GM18867 (cell line): ENCODE results near the gene SMPDL3B.
"Not testable (repeated sequence)": the region's sequence is repeated elsewhere in the genome, so short reads cannot be mapped to it uniquely, and the experiment has no call there.

Experiments
- ATAC-seq: cut with Tn5 transposase; IDR thresholded peaks from one replicate; pipeline ENCODE4 v1.9.1; 2021; ENCODE audit warnings: mild to moderate bottlenecking, moderate library complexity; ENCODE audit not compliant: unreplicated experiment

The SMPDL3B gene

DNA sequence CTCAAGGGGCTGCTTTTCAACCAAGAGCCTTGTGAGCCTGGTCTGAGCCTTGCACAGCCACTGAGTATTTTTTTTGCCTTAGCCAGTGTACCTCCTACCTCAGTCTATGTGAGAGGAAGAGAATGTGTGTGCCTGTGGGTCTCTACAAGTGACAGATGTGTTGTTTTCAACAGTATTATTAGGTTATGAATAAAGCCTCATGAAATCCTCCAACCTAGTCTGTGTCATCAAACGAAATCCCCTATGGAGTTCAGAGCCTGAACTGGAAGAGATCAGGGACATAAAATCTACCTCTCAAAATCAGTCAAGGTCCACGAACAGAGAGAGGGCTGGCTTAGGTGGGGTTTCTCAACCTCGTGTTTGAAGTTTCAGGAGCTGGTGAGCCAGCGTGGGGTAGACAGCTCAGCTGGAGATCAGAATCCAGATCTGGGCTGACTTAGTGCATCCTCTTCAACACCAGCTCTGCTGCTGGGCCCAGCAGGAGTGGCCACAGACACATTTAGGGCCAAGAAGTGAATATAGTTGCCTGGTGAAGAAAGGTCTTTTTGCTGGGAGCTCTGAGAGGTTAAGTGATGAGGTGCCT is 33.2 kb downstream of the SMPDL3B start:
- no peak for ATAC-seq

DNA sequence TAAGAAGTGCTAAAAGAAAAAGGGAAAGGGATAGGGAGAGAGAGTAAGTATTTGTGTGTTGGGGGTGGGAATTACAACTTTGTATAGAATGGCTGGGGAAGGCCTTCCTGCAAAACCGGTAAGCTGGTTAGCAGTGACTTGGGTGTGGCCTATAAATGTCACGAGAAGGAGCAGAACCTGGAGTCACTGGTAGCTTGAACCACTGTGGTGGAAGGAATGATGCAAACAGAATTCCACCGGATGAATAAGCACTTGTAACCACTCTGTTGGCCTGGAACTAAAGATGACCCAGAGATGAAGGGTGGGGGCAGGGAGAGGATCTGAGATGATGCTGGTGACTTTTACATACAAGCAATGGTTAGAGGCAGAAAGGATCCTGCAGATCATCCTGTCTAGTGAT is 33.9 kb downstream of the SMPDL3B start:
- ATAC-seq: no peak

DNA sequence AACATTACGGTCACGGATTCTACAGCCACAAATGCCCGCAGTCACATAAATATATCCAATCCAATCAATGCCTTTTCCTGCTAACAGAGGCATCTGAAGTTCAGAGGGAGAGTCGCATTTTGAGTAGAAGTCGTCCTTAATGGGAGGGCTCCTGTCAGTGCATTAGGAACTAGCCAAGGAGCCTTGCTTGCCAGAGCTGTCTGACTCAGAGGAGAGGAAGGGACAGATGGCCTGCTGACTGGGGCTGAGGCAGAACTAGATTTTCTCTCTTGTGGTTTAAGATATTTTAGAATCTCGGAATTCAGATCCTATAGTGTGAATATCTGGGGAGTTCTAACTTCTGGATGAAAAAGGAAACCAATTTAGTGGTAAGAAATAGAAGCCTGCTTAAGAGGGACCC is 35.6 kb downstream of the SMPDL3B start:
- ATAC-seq: no peak

DNA sequence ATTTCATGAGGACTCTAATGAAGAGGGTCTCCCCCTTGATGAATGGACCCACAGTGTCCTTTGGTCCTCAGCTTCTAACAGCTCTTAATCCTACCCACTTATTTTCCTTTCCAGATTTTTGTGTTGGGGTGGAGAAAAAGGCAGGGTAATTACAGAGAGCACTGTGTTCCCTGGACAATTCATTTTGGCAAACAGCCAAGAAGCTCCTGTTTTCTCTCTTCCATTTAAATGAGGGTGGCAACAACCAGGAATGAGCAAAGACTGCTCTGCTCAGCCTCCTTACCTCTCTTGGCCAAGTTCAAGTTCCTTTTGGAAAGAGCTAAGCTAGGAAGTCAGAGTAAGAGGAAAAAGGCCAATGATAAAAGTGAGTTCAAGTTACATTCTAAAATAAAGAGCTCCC is 36.9 kb downstream of the SMPDL3B start:
- ATAC-seq: no peak

DNA sequence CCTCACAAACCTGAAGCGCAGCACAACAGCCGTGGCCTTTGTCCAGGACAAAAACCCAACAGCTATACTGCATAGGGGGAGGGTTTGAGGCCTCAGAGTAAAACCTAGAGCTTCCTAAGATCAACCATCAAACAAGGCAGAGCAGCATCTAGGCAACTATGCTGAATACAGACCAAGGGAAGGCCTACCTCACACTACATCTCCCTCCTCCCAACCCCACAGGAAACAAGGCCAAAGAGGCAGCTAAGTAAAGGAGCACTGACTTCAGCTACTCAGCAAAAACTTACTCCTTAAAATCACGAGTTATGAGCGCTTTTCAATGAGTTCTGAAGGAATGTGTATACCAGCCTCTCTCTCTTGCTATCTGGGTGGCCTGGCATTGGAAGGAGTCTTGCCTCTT is 37.3 kb downstream of the SMPDL3B start:
- ATAC-seq: no peak

DNA sequence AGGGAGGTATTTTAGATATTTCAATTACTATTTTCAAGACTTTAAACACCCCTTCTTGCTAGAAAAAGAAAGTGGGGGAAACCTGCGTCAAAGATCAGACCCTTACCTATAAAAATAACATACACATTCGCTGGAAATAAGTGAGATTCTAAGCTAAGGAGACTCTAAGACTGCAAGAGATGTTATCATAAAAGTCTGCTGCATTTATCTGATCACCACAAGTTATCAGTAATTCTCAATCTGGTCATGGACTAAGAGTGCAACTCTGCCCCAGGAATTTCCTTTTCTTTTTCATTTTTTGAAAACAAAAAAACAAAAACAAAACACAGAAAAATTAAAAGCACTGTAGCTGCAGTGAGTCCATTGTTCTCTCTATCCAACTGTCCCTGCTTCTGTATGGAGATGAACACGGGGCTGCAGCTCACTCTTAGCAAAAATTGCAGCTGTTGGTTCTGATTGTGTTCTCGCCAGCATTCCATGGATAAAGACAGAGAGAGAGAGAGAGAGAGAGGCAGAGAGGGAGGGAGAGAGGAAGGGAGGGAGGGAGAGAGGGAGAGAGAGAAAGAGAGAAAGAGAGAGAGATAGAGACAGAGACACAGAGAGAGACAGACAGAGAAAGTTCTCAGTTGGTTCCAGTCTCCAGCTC is 39.1 kb downstream of the SMPDL3B start:
- no peak for ATAC-seq

DNA sequence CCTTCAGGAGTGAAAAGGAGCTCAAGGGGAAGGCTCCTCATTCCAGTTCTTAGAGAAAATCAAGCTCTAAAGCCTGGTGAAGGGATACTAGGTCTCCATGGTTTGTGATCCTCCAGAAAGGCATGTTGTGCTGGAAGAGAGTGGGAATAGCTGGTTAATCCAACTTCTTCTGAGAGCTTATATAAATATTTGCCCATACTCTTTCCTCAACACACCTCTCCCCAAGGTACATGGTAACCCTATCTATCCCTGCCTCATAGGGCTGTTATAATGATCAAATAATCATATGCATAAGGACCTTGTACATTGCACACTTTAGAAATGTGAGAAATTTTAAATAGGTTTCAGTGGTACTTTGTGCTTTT is 39.6 kb downstream of the SMPDL3B start:
- no peak for ATAC-seq

DNA sequence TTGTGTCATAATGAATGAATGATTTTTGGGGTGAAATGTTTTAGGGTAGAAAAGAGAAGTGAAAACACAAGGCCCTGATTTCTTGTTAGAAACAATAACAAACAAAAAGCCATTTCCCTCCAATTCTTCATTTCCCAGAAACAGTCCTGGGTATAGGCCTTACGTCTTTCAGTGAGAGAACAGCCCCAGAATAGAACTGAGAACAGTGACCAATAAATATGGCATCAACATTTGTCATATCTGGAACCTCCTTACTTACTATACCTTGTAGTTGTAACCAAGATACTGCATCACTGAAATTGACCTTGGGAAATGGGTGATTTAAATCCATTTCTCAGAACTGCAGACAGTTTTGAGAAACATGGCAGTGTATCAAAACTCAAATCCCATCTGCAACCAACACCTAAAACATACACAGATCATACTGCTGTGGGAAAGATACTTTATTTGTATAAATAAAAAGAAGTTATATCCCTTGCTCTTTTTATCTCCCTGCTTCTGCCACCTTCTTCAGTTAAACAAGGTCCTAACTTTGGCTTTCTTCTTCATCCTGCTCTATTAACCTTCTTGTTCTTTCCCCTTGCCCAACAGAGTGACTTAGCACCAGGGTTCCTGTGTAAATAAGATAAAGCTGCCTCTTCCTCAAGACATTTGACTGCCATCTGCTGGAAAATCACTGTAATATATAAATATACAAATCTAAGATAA is 44.5 kb downstream of the SMPDL3B start:
- ATAC-seq: no peak

DNA sequence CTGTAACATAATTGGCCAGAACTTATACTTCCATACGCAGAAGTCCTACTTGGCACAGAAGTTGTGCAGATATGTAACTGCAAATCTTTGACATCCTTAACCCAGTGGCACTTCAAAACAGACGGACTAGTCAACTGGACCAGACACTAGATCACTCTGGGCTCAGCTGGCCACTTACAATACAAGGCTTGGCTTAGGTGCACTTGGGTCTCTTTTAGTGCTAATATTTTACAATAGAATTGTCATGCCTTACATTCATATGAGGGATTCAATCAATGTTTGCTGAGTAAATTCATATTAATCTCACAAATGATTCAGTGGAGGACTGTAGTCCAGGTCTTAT is 45.0 kb downstream of the SMPDL3B start:
- no peak for ATAC-seq

DNA sequence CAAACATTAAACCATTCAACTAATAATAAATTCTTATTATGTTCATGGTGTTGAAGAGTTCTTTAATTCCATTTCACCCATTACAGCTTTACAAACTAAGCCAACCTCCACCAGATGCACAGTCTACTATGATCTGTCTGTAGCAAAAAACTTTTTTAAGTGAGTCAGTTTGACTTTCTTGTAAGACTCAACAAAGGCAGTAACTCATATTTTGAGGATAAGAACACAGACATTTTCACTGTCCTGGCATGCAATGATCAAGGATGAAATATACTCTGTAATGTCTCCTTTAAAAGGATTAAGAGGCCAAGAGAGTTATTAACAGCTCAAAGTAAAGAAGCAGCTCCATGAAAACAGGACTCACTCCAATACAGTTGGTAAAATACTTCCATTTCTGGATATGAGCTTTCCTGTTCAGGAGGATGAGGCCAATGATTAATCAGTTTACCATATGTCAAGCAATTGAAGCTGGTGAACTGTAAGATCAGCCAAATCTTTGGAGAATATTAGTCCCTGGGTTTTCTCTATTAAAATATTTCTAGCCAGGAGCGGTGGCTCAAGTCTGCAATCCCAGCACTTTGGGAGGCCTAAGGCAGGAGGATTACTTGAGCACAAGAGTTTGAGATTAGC is 45.5 kb downstream of the SMPDL3B start:
- no peak for ATAC-seq

DNA sequence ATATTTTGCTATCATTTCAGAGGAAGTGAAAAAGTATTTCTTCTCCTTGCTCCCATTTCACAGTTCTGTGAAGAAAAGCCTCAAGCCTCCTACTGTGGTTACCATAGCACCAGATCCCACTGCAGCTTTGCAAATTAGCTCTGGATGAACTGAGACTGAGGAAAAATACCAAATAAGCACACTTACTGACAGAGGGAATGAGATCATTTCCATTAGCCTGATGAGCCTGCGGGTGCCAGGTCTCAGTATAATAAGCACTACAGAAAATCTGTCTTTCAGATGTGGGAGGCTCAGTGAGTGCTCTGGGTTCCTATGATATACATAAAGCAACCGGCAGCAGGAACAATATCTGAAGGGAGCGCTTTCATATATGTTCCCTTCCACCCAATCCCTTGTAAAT is 46.3 kb downstream of the SMPDL3B start:
- no peak for ATAC-seq

DNA sequence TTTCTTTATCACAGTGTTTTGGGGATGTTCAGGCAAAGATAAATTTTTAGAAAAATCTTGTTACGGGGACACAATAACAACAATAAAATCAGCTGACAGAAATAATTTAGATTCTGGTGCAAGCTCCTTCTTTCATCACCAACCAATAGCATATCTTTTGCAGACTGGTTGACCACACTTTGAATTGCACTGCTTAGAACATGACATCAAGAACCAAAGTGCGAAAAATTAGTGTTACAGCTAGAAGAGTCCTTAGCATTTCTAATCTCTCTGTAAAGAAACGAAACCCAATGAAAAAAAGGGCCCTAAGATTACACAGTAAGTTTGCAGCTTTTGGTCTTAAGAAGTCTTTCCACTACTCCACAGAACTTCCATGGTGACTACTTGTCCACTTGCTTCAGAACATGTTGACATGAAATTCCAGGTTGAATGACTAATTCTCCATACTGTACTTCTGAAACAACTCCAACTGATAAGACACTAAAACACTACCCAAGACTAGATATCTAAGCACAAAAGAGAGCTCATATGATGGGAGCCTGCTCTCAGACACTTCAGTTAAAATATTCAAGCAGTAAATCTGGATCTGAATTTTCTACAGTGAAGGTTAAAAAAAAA is 56.2 kb downstream of the SMPDL3B start:
- ATAC-seq: no peak

DNA sequence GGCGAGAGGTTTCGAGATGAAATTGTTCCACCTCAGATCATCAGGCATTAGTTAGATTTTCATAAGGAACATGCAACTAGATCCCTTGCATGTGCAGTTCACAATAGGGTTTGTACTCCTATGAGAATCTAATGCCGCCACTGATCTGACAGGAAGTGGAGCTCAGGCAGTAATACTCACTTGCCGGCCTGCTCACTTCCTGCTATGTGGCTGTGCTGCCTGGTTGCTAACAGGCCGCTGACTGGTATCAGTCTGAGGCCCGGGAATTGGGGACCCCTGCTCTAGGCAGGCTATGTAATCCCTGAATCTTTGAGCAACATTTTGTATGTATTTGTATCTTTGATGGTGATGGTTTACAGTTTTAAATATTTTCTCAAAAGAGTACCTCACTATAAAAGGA is 57.5 kb downstream of the SMPDL3B start:
- ATAC-seq: no peak

DNA sequence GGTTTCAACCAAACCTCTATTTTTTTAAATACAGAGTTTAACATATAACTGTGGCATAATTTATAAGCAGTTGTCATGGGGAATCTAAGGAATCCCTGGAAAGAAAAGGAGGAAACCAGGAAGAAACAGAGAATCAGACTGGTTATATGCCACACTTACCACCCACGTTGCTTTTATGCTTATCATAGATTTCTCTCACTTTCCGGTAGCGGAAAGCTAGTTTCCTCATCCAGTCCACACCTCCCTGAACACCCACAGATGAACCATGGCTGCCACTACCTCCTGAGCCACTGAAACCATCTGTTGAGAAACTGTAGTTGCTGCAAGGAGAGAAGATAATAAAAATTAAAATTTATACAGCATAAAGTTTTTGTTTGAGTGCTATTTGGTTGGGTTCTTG is 58.4 kb downstream of the SMPDL3B start:
- no peak for ATAC-seq

DNA sequence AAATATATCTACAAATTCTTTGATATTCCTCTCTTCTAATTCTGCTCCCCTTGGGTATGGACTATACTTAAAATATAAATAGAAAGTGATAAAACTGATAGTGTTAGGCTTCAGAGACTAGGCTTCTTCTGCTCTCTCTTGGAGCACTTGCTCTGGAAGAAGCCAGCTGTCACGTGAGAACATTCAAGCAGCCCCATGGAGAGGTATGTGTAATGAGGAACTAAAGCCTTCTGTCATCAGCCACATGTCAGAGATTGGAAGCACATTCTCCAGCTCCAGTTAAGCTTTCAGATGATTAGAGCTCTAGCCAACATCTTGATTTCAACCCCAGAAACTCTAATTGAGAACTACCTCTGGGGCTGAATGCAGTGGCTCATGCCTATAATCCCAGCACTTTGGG is 59.3 kb downstream of the SMPDL3B start:
- no peak for ATAC-seq

DNA sequence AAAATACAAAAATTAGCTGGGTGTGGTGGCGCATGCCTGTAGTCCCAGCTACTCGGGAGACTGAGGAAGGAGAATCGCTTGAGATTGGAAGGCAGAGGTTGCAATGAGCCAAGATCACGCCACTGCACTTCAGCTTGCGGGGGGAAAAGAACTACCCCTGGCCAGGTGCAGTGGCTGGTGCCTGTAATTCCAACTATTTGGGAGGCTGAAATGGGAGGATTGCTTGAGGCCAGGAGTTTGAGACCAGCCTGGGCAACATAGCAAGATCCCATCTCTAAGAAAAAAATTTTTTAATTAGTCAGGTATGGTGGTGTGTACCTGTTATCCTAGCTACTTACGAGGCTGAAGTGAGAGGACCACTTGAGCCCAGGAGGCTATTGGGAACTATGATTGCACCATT is 59.7 kb downstream of the SMPDL3B start:
- ATAC-seq: not testable (repeated sequence)

DNA sequence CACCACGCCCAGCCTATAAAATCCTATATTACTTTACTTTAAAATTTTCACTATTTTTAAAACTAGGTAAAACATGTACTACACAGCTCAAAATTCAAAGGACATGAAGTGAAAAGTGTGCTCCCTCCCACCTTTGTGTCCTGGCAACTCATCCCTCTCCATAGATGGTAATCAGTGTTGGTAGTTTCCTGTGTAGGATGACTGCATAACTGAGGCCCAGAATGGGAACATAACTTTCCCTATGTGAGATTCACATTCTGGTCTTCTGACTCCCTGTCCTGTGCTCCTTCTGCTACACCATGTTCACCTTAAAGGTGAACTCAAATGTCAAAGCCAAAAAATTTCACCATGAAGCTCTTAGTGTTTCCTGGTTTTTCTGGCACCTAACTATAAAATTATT is 64.3 kb downstream of the SMPDL3B start:
- no peak for ATAC-seq

DNA sequence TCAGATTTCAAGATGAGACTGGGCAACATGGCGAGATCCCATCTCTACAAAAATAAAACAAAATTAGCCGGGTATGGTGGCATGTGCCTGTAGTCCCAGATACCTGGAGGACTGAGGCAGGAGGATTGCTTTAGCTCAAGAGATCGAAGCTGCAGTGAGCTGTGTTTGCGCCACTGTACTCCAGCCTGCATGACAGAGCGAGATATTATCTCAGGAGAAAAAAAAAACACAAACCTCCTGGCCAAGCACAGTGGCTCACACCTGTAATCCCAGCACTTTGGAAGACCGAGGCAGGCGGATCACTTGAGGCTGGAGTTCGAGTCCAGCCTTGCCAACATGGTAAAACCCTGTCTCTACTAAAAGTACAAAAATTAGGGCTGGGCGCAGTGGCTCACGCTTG is 67.8 kb downstream of the SMPDL3B start:
- no peak for ATAC-seq

DNA sequence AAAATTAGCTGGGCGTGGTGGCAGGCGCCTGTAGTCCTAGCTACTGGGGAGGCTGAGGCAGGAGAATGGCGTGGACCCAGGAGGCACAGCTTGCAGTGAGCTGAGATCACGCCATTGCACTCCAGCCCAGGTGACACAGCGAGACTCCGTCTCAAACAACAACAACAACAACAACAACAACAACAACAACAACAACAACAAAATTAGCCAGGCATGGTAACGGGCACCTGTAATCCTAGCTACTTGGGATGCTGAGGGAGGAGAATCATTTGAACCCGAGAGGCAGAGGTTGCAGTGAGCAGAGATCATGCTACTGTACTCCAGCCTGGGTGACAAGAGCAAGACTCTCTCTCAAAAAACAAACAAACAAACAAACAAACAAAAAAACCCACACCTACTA is 68.3 kb downstream of the SMPDL3B start:
- ATAC-seq: not testable (repeated sequence)
